ENCODE results near the gene GALNS.

Gene GALNS

DNA sequence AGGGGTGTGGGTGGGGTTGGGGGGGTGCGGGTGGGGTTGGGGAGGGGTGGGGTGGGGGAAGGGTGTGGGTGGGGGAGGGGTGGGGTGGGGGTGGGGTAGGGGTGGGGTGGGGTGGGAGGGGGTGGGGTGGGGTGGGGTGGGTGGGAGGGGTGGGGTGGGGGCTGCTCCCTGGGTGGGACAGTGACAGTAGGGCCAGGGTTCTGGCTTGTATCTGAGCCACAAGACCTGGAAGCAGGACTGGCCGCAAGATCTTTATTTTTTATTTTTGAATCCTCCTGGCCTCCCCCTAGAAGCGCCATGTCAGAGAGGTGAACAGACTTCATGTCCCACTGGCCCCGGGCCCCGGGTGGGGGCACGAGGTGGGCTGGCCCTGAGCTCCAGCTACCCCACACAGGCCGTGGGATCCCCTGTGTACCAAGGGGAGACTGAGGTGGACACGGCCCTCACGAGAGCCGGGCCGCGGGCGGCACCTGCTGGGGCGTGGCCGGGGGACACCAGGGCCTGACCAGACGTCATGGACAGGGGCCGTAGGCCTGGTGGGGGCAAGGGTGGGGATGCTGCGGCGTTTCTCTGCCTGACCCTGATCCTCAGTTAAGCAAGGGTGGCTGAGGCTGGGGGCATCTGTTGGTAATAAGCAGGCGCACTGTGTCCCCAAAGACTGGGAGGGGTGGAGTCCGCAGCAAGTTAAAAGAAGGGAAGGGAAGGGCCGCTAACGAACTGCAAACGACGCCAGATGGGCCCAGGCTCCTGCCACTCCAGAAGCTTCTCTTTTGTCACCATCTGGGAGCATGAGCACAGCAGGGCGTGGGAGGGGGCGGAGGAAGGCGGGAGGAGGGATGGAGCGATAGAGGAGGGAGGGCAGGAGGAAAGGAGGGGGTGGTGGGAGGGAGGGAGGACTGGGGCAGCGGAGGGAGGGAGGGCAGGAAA, 32.0 kb upstream of the GALNS start:
- DNase-seq, result no peak

GRCh38 chr16:88888057-88888456, 31.3 kb upstream of the GALNS start:
- no peak for DNase-seq

DNA sequence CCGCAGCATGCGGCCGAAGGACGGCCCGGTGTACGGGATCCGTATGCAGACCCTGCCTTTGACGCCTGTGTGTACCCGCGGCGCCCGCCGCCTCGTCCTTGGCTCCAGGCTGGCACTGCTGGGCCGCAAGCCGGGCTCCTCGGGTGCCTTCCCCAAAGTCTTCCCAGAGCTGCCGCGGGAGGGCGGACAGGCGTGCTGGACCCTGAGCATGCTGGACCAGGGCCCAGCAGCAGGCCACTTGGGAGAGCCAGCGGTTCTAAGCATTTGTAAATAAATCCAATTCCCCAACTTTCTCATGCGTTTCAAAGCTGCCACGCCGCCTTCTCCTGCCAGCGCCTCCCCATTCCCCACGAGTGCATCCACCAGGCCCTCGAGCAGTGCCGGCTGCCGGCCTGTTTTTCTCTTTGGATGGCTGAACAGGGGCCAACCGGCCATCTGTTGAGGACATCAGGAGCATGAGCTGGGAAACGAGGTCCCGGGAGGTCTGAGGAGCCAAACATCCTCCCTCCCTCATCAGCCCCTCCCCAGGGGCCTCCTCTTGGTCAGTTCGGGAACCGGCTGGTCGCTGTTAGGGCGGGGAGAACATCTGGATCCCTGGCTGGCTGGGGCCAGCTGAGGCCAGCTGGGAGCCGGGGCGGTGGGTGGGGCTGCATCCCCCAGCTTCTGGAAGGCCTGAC, 30.2 kb upstream of the GALNS start:
- no peak for DNase-seq

DNA sequence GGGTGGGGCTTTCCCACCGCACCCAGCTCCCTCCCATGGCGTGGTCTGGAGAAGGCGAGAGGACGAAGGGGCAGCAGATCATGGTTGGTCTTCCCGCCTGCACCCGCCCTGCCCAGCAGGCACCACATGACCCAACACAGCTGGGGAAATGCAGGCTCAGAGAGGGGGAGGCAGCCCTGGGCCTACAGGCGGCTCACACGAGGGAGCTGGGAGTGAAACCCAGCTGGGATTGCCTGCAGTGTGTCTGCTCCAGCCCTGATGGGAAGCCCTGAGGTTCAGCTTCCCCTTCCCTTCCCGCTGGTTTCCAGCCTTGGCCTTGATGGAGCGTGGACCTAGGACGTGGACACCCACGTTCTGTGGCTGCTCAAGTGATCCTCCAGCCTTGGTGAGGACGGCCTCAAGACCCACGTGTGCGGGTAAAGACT, 29.7 kb upstream of the GALNS start:
- no peak for DNase-seq

DNA sequence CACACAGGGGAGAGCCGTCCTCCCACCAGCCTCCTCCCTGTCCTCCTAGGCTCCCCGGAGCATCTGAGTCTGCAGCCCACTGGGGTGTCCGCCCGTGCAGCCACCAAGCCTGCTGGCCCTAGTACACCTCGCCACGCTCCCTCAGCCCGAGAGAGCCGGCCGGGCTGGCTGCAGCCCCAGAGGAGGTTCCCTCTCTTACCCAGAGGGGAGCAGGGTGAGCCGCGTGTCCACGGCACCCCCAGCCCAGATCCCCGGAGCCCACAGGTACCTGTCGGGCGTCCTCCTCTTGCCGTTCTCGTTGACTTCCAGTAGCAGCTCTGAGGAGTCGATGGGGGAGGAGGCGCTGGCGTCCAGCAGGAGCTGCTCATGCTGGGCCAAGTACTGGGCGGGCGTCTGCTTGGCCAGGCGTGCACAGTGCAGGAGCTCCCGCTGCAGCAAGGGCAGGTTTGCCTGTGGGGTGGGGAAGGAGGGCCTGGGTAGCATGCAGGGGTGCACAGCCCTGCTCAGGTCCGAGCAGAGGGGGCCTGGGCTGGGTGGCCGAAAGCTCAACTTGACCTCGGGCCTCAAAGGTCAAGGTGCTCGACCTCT, 29.0 kb upstream of the GALNS start:
- no peak for DNase-seq

DNA sequence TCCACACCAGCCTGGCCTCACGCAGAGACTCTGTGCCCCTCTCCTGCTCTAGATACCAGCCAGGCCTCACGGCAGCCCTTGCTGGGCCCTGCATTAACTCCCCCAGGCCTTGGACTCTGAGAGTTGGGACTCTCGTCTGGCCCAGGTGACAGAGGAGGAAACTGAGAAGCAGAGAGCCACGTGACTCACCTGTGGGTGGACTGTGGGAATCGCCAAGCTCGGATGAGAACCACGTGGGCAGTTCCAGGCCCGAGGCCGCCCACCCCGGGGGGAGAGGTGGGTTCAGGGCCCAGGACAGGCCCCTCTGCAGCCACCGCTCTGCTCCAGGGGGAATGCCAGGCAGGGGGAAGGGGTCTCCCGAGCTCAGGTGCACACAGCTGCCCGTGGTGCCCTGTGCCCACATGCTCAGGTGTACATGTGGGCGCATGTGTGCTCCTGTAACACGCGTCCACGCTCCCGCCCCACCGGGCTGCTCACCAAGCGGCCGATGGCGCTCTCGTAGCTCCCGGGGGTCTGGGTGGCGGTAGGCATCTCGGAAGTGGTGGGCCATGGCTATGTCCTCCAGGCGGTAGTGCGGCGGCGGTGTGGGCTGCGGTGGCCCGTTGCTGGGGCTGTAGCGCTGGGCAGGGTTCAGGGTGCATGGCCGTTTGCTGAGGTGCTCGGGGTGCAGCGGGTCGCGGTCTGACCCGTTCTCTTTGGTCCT, 28.0 kb upstream of the GALNS start:
- DNase-seq, result no peak

DNA sequence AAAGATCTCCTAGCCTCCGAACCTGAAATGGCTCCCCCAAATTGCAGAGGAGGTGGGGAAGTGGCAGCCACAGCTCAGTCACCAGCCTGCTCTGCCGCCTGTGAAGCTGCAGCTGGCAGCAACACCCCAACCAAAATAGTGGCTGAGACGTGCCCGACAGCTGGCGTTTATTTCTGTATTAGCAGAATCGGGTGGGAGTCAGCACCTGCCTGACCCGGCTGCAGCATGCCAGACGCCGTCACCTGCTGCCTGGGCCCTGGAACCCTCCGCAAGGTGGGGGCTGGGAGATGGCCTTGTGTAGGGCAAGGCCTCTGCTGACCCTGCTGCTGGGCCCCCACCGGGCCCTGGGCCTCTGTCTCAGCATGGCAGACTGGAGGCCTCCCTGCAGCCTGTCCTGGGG, 27.2 kb upstream of the GALNS start:
- DNase-seq, result no peak

GRCh38 chr16:88883117-88883895, 26.6 kb upstream of the GALNS start:
- no peak for DNase-seq

DNA sequence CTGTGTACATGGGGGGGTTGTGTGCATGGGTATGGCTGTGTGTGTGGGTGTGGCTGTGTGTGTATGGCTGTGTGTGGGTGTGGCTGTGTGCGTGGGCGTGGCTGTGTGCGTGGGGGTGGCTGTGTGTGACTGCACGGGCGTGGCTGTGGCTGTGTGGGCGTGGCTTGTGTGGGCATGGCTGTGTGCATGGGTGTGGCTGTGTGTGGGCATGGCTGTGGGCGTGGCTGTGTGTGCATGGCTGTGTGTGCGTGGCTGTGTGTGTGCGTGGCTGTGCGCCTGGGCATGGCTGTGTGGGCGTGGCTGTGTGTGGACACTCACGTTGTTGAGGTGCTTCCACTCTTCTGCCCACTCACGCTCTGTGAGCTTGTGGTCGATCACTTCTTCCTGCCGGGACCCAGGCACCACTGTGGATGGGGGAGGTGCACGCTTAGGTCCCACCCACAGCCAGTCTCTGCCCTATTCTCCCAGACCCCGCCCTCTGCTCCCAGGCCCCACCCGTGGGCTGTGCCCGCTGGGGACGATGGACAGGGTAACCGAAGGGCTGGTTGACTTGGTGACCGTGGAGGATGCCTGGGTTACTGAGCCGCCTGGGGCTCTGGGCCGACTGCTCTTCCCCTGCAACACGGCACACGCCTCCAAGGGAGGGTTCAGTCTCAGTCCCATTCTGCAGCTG, 25.7 kb upstream of the GALNS start:
- DNase-seq, result no peak

DNA sequence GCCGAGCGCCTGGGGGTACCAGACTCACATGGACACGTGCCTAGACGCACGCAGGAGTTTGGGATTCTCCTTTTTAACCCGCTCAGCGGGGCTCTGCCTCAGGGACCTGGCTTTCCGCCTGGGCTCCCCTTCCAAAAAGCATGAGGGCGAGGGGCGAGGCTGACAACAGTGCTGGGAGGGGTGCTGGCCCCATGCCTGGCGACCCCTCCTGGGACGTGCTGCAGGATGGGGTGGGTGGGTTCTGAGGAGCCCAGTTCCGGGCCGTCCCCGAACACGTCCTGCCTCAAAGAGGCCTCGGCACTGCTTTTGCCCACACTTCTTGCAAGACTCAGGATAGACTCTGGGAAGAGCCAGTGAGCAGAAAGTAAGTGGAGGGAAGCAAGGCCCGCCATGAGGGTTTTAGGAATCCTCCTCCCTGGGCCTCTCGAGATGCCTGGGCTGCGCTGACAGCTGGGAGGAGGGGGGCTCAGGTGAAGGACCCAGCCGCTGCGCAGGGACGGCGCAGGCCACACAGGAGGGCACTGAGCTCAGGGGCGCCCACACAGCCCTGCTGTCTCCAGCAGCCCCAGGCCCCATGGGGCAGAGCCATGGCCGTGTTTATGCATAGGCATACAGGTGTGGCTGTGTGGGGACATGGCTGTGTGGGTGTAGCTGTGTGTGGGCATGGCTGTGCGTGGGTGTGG, 25.1 kb upstream of the GALNS start:
- DNase-seq, result no peak

- no peak for DNase-seq
Observed at GRCh38 chr16:88881007-88881615, 24.4 kb upstream of the GALNS start.

DNA sequence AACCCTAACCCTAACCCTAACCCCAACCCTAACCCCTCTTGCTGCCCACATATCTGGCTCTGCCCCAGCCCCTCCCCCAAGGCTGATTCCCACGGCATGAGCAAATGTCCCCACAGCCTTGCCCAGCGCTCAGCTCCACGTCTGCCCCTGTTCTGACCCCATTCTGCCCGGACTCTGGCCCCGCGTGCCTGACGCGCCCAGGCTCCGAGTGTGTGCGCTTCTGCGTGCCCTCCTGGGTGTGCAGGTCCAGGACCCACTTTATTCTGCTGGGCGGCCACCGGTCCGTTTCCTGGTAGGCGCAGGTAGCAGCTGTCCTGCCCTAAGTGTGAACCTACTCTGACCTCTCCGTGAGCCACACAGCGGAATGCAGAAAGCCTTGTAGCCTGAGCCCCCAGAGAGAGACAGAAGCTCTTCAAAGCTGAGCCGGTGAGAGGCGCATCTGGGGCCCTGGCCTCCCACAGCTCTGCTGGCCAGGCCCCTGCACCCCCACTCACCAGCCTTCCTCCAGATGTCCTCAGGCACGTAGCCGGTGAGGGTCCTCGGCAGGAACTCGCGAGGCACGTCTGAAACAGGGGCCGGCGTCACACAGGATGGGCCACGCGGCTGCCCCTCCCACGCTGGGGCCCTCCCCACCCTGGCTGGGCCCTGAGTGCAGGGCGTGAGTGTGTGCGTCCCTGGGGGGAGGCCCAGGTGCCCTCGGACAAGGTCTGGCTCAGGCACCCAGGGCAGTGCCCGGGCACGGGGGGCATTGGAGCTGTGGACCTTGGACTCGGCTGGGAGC, 23.7 kb upstream of the GALNS start:
- no peak for DNase-seq

DNA sequence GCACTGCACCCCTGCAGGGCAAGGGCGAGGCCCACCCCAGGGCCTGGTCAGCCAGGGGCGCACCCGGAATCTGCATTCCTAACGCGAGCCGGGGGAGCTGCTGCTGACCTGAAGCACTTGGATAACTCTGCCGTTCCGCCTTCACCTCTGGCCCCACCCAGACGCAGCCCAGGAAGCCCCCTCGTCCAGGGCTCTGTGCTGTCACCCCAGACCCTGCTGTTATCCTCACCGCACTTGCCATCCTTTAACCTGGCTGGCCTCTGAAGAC, 23.0 kb upstream of the GALNS start:
- no peak for DNase-seq

GRCh38 chr16:88878967-88879787, 22.4 kb upstream of the GALNS start:
- DNase-seq, result no peak

DNA sequence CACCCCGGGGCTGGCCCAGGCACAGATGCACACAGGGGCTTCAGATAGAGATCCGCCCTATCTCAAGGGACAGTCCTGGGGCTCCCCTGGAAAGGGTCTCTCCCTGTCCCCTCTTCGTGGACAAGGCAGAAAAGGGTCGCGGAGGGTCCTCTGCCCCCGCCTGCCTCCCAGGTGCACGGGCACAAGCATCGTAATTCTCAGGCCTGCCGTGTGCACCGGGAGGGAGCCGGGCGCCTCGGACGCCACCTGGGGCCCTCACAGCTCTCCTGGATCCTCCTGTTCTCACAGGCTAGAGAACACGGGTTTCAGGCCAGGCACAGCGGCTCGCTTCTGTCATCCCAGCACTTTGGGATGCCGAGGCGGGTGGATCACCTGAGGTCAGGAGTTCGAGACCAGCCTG, 21.6 kb upstream of the GALNS start:
- no peak for DNase-seq

DNA sequence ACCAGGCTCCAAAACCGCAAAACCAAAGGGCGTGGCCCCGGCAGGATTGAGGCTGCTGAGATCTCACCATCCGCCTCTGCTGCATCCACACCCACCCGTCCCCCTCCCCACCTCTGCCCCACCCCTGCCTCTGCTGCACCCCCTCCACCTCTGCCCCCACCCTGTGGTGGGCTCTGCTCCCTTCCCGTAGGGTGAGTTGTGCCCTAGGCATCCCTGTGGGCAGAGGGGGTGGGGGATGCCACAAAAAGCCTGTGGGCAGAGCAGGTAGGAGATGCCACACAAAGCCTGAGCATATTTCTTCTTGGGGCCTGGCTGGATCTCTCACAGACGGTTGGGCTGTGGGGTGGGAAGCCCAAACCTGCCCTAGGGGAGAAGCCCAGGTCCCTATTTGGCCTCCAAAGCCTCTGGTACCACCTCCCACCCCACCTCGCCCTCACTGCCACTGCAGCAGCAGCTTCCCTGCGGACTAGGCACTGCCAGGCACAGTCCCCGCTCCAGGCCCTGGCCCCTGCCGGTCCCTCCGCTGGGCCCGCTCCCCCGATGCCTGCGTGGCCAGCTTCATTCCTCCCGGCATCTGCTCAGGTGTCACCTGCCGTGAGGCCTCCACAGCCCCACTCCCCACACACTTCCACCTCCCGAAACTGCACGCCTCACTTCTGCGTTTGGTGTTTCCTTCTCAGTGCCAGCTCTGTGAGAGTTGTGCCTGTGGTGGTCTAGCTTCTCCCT, 21.0 kb upstream of the GALNS start:
- DNase-seq, result no peak

- DNase-seq, result no peak
Observed at GRCh38 chr16:88876942-88877526, 20.3 kb upstream of the GALNS start.

DNA sequence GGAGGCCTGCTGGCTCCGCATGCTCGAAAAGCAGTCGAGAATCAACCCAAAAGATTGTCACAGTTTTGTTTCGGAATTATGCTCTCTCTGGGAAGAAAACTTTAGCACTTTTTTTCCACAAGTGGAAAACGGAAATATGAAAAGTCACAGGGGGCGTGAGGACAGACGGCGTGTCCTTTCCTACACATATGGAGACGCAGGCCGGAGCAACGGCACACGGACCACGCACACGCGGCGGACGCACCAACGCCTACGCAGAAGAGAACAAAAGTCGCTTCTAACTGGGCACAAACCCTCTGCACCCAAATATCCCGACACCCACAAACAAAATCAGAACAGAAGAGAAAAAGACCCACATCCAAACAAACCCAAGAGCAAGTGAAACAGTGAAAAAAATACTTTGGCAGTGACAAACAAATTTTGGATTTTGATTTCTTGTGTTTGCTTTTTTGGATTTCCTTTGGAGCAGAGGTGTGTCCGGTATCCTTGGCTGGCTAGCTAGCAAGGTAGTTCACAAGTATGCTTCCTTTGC, 19.0 kb upstream of the GALNS start:
- DNase-seq, result no peak

All from stimulated activated CD4-positive, alpha-beta T cell treated with anti-CD3 and anti-CD28 coated beads, Interleukin-12 subunit alpha, Interleukin-12 subunit beta, amount 100 ng/mL, for 4 hours (primary cell).